ENCODE measurements around the gene PLAAT3.
"Not testable (repeated sequence)": the region's sequence is repeated elsewhere in the genome, so short reads cannot be mapped to it uniquely, and the experiment has no call there.

DNA sequence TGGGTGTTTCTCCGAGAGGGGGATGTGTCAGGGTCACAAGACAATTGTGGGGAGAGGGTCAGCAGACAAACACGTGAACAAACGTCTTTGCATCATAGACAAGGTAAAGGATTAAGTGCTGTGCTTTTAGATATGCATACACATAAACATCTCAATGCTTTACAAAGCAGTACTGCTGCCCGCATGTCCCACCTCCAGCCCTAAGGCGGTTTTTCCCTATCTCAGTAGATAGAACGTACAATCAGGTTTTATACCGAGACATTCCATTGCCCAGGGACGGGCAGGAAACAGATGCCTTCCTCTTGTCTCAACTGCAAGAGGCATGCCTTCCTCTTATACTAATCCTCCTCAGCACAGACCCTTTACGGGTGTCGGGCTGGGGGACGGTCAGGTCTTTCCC lies 86.1 kb downstream of the PLAAT3 start:
- TF ChIP-seq RXRA, FOXA1 (IDR thresholded peaks at IDR 0.05): not testable (repeated sequence)
- TF ChIP-seq, protein P1, sequence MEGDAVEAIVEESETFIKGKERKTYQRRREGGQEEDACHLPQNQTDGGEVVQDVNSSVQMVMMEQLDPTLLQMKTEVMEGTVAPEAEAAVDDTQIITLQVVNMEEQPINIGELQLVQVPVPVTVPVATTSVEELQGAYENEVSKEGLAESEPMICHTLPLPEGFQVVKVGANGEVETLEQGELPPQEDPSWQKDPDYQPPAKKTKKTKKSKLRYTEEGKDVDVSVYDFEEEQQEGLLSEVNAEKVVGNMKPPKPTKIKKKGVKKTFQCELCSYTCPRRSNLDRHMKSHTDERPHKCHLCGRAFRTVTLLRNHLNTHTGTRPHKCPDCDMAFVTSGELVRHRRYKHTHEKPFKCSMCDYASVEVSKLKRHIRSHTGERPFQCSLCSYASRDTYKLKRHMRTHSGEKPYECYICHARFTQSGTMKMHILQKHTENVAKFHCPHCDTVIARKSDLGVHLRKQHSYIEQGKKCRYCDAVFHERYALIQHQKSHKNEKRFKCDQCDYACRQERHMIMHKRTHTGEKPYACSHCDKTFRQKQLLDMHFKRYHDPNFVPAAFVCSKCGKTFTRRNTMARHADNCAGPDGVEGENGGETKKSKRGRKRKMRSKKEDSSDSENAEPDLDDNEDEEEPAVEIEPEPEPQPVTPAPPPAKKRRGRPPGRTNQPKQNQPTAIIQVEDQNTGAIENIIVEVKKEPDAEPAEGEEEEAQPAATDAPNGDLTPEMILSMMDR (IDR thresholded peaks at IDR 0.05; ENCODE audit: low read depth, low read length, missing input control), result not testable (repeated sequence)
- TF ChIP-seq, protein P2, sequence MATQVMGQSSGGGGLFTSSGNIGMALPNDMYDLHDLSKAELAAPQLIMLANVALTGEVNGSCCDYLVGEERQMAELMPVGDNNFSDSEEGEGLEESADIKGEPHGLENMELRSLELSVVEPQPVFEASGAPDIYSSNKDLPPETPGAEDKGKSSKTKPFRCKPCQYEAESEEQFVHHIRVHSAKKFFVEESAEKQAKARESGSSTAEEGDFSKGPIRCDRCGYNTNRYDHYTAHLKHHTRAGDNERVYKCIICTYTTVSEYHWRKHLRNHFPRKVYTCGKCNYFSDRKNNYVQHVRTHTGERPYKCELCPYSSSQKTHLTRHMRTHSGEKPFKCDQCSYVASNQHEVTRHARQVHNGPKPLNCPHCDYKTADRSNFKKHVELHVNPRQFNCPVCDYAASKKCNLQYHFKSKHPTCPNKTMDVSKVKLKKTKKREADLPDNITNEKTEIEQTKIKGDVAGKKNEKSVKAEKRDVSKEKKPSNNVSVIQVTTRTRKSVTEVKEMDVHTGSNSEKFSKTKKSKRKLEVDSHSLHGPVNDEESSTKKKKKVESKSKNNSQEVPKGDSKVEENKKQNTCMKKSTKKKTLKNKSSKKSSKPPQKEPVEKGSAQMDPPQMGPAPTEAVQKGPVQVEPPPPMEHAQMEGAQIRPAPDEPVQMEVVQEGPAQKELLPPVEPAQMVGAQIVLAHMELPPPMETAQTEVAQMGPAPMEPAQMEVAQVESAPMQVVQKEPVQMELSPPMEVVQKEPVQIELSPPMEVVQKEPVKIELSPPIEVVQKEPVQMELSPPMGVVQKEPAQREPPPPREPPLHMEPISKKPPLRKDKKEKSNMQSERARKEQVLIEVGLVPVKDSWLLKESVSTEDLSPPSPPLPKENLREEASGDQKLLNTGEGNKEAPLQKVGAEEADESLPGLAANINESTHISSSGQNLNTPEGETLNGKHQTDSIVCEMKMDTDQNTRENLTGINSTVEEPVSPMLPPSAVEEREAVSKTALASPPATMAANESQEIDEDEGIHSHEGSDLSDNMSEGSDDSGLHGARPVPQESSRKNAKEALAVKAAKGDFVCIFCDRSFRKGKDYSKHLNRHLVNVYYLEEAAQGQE (IDR thresholded peaks at IDR 0.05), result not testable (repeated sequence)

Measured in liver (tissue), 3 donors.